ENCODE data around the gene FKBP10.

Gene FKBP10

DNA sequence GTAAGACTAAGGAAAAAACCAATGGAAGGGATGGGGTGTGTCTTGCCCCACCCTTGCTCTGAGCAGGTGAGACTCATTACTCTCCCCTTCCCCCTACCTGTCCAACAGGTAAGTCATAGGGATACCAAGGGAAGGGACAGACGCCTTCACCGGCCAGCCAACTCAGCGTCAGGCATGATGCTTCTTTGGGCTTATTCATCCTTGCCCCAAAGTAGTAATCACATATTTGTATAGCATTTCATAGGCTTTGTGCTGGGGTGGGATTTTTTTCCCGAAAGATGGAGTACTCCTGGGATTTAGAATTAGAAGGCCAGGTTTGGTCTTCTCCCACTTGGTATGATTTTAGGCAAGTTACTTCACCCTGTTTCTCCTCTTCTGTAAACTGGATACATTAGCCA lies 25.8 kb upstream of the FKBP10 start:
- H3K4me3 ChIP-seq (ENCODE audit: low read depth, low read length): no peak overlapping the region
- TF ChIP-seq, protein P1, sequence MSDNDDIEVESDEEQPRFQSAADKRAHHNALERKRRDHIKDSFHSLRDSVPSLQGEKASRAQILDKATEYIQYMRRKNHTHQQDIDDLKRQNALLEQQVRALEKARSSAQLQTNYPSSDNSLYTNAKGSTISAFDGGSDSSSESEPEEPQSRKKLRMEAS (IDR thresholded peaks at IDR 0.05; ENCODE audit: low read depth, low read length): no peak
- TF ChIP-seq MYC (IDR thresholded peaks at IDR 0.05; ENCODE audit: low read depth, low read length) (no peak), POLR2A (IDR thresholded peaks at IDR 0.05; ENCODE audit: extremely low read depth, insufficient read length) (no peak)
- TF ChIP-seq, protein P2, sequence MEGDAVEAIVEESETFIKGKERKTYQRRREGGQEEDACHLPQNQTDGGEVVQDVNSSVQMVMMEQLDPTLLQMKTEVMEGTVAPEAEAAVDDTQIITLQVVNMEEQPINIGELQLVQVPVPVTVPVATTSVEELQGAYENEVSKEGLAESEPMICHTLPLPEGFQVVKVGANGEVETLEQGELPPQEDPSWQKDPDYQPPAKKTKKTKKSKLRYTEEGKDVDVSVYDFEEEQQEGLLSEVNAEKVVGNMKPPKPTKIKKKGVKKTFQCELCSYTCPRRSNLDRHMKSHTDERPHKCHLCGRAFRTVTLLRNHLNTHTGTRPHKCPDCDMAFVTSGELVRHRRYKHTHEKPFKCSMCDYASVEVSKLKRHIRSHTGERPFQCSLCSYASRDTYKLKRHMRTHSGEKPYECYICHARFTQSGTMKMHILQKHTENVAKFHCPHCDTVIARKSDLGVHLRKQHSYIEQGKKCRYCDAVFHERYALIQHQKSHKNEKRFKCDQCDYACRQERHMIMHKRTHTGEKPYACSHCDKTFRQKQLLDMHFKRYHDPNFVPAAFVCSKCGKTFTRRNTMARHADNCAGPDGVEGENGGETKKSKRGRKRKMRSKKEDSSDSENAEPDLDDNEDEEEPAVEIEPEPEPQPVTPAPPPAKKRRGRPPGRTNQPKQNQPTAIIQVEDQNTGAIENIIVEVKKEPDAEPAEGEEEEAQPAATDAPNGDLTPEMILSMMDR (IDR thresholded peaks at IDR 0.05; ENCODE audit: low read depth, low read length): no peak
- no peak for DNase-seq (ENCODE audit: low read depth)

DNA sequence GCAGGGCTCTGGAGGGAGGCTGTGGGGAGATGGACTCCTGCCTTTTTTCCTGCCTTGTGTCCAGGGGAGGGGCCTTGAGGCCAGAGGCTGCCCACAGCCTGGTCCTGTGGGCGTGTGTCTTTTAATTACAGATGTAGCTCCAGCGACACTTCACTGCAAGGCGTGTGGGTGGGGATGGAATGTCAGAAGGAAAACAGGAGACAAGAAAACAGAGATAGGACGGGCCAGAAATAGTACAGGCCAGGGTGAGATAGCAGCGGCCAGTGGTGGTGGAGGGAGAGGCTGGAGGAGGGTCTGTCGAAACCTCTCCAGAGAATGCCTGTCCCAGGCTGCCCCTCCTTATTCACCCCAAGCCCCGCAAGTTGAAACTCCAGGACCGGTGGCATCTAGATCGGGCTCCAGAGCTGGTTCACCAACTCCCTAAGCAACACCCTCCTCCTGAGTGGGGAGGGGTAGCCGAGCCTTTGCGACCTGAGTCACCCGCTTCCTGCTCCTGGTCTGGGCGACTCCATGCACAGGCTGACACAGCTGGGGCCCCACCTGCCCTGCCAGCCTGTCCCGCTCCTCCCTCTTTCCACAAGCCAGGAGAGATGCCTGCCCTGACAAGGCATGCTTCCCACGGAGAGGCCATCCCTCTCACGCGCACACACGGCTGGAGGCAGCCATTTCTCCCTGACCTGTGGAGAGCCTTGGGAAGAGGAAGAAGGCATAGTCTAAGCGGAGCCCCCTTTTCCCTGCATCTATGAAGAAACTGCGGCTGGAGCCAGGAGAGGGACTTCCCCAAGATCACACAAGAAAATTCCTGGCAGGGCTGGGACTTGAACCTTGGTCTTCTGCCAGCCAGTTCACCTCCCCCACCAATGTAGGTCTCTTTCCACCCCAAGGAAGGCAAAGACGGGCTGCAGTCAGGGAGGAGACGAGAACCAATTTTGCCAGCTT lies 19.7 kb upstream of the FKBP10 start:
- TF ChIP-seq, protein P2 (IDR thresholded peaks at IDR 0.05; ENCODE audit: low read depth, low read length): no peak
- TF ChIP-seq, protein P1 (IDR thresholded peaks at IDR 0.05; ENCODE audit: low read depth, low read length): no peak
- TF ChIP-seq POLR2A (IDR thresholded peaks at IDR 0.05; ENCODE audit: extremely low read depth, insufficient read length): no peak
- TF ChIP-seq MYC (IDR thresholded peaks at IDR 0.05; ENCODE audit: low read depth, low read length): no peak
- no peak overlapping the region for H3K4me3 ChIP-seq (ENCODE audit: low read depth, low read length)
- DNase-seq (ENCODE audit: low read depth): peak; percentile 59

DNA sequence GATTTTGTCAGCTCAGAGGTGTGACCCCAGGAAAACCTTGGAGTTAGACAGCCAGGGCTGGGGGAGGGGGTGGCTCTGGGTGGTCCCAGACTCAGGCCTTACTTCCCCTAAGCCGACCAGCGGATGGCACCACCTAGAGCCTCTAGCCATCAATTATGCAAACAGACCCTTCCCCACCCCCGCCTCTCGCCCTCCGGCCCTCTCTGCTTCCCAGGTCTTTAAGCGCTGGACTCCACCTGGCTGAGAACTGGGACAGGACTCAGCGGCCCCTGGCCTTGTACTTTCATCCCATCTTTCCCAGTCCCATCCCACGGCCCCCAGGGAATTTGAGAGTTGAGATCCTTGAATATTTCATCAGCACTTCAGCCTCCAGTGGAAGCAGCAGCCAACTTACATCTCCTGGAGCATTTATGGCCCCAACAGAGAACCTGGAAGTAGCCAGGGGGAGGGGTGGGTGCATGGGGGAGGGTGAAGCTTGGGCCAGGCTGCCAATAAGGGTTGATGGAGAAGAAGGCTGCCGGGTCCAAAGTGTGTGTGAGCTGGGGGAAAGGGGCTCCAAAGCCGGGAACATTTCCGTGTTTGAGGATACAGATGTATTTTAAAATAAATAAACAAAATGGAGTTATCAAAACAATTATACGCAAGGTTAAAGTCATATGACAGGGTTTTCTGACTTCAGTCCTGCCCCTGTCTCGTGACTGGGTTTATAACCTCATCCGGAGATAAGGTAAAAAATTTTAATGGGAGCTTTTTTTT lies 18.8 kb upstream of the FKBP10 start:
- DNase-seq (ENCODE audit: low read depth): no peak
- TF ChIP-seq MYC (IDR thresholded peaks at IDR 0.05; ENCODE audit: low read depth, low read length) (no peak), POLR2A (IDR thresholded peaks at IDR 0.05; ENCODE audit: extremely low read depth, insufficient read length) (no peak)
- TF ChIP-seq, protein P2 (IDR thresholded peaks at IDR 0.05; ENCODE audit: low read depth, low read length): no peak
- TF ChIP-seq, protein P1 (IDR thresholded peaks at IDR 0.05; ENCODE audit: low read depth, low read length): no peak

DNA sequence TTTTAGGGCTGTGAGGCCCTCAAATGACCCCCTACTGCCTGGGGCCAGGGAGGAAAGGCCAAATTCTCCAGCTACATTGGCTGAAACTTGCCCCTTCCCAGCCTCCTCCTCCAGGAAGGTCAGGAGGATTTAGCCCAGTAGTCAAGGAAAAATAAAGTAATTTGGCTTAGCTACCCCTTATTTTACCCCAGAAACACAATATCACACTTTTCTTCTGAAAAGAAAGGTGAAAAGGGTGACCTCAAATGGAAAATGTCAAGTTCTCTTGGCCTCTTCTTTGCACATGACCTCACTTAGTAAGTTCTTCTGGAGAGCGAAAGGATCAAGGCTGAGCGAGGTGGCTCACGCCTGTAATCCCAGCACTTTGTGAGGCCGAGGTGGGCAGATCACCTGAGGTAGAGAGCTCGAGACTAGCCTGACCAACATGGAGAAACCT lies 18.2 kb upstream of the FKBP10 start:
- DNase-seq (ENCODE audit: low read depth): no peak
- TF ChIP-seq, protein P2 (IDR thresholded peaks at IDR 0.05; ENCODE audit: low read depth, low read length): no peak
- no peak for TF ChIP-seq POLR2A (IDR thresholded peaks at IDR 0.05; ENCODE audit: extremely low read depth, insufficient read length)
- TF ChIP-seq MYC (IDR thresholded peaks at IDR 0.05; ENCODE audit: low read depth, low read length): no peak
- TF ChIP-seq, protein P1 (IDR thresholded peaks at IDR 0.05; ENCODE audit: low read depth, low read length): no peak

More for the DNA sequence above, 18.8 kb upstream of the FKBP10 start:
- no peak overlapping the region for H3K4me3 ChIP-seq (ENCODE audit: low read depth, low read length)

DNA sequence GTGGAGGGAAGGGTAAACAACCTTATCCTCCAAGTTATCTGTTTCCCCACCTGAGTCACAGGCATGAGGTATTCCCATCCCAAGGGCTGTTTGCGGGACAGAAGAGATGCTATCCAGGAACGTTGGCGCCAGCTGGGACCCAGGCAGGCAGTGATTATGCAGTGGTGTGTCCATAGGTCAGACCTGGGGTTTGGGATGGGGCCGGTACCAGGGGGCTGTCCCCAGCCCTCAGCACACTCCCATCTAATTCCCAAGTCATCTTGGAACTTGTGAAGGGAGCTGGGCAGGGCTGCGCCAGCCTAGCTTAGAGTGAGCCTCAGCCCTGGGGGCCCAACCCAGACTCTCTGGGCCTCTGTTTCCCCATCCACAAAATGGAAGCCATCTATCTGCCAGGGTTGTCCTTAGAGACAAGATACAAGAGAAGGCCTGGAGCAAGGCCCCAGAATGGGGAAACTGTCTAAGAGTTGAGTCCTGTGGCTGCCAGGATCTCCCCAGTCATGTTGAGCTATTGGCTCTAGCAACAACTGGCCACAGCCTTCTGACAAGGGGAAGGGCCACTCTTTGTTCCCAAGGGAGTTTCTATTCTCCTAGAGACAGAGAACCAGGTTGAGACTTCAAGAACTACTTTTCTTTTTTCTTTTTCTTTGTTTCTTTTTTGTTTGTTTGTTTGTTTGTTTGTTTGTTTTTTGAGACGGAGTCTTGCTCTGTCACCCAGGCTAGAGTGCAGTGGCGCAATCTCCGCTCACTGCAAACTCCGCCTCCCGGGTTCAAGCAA lies 16.5 kb upstream of the FKBP10 start:
- TF ChIP-seq MYC (IDR thresholded peaks at IDR 0.05; ENCODE audit: low read depth, low read length) (no peak), POLR2A (IDR thresholded peaks at IDR 0.05; ENCODE audit: extremely low read depth, insufficient read length) (no peak)
- TF ChIP-seq, protein P1 (IDR thresholded peaks at IDR 0.05; ENCODE audit: low read depth, low read length): no peak
- TF ChIP-seq, protein P2 (IDR thresholded peaks at IDR 0.05; ENCODE audit: low read depth, low read length): no peak
- peak; percentile 56 for DNase-seq (ENCODE audit: low read depth)
- H3K4me3 ChIP-seq (ENCODE audit: low read depth, low read length): no peak overlapping the region

More for the DNA sequence above, 18.2 kb upstream of the FKBP10 start:
- H3K4me3 ChIP-seq (ENCODE audit: low read depth, low read length): no peak overlapping the region
